ENCODE results near the gene MRPL33. TPM values are rescaled to one million over a fixed set of nuclear protein-coding genes. Genes with fewer than 3 reads are reported as not detected.
A peak's percentile ranks its signal among the peaks of the same experiment; 100 is the strongest.

MRPL33 gene
- total and polyA plus RNA-seq, 4 donors = 31.2 to 130 (median 41.0) TPM

DNA sequence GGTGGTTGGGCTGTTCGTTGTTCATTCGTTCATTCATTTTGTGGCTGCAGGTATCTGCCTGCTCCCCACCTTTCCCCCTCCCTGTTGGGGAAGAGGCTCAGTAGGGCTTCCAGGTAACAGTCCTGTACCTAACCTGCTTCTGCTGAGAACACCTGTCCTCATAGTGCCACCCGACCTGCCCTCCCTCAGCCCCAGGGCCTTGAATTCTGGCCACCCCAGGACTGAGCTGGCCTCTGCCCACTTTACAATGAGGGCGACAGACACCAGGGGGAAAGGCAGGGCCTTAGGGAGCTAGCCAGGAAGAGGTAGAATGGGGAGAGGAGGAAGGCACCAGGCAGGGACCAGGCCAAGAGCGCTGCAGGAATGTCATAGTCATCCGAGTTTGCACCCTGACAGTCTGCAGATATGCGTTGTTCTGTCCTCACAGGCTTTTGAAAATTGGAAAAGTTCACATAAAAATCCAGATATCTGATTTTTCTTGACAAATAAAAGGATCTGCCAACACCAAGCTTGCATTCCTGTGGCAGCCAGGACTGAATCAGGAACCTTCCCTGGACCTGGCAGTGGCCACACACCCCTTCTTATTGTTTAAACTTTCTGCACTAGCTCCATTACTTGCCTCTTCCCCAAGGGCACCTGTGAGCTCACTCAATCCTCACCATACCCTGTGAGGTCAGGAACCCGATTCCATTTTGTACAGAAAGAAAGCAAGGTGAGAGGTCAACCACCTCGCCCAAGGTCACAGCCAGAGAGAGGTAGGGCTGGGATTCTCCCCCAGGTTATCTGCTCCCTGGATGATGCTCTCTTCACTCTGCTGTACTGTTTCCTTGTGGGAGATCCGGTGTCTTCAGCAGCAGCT, 35.3 kb upstream of the MRPL33 start:
- Histone ChIP-seq H3K4me1 (ENCODE audit: control insufficient read depth in 4 of 4, insufficient read depth in 4 of 4, low read length in 3 of 4) (peaks cover 13 to 24% (median 24%) of the 10 kb centered on the region in 4 donors), H3K9me3 (ENCODE audit: control insufficient read depth in 4 of 4, low read length in 3 of 4) (no peaks in the 10 kb centered on the region), H3K4me3 (ENCODE audit: low read depth in 1 of 3, low read length in 3 of 3) (no peak overlapping the region), H3K9ac (ENCODE audit: low read depth in 1 of 2, low read length in 2 of 2) (no peak overlapping the region), H3K27ac (ENCODE audit: low read depth in 1 of 2, low read length in 2 of 2) (peak overlapping the region; percentile 92 to 100), H3K36me3 (ENCODE audit: control insufficient read depth in 4 of 4, insufficient read depth in 3 of 4, low read depth in 1 of 4, low read length in 3 of 4) (no peaks in the 10 kb centered on the region), H3K27me3 (ENCODE audit: control insufficient read depth in 4 of 4, insufficient read depth in 4 of 4, low read length in 3 of 4) (no peaks in the 10 kb centered on the region)
- no peak for DNase-seq (ENCODE audit: low spot score)
- TF ChIP-seq RXRA (IDR thresholded peaks at IDR 0.05) = peak; percentile 71 to 86
- no peak for TF ChIP-seq ATF3 (IDR thresholded peaks at IDR 0.05)
- peak; percentile 42 for TF ChIP-seq NR2F2 (IDR thresholded peaks at IDR 0.05)
- TF ChIP-seq HNF4A (conservative IDR thresholded peaks at IDR 0.05) = peak; percentile 7 to 44
- TF ChIP-seq YY1 (IDR thresholded peaks at IDR 0.05) = peak; percentile 58
- TF ChIP-seq SP1 (IDR thresholded peaks at IDR 0.05) = peak; percentile 54
- TF ChIP-seq RAD21 (IDR thresholded peaks at IDR 0.05) = no peak
- 77% methylated on average over 10 of the region's 10 CpGs for WGBS

- peak; percentile 2 to 45 for TF ChIP-seq HNF4A (conservative IDR thresholded peaks at IDR 0.05)
- peak; percentile 5 for TF ChIP-seq NR2F2 (IDR thresholded peaks at IDR 0.05)
- TF ChIP-seq CTCF (IDR thresholded peaks at IDR 0.05; ENCODE audit: low read depth, low read length, missing input control) = no peak
- TF ChIP-seq RXRA (IDR thresholded peaks at IDR 0.05) = peak in 1 of 2 donors; percentile 38
- TF ChIP-seq FOXA2 (IDR thresholded peaks at IDR 0.05) = no peak
- peak; percentile 21 for TF ChIP-seq SP1 (IDR thresholded peaks at IDR 0.05)
- TF ChIP-seq YY1 (IDR thresholded peaks at IDR 0.05) = peak; percentile 16
- H3K4me3 ChIP-seq (ENCODE audit: low read depth in 1 of 3, low read length in 3 of 3) = no peak overlapping the region
- H3K9ac ChIP-seq (ENCODE audit: low read depth in 1 of 2, low read length in 2 of 2) = no peak overlapping the region
- 69% methylated on average over 6 of the region's 6 CpGs for WGBS
- peaks cover 13 to 24% (median 24%) of the 10 kb centered on the region in 4 donors for H3K4me1 ChIP-seq (ENCODE audit: control insufficient read depth in 4 of 4, insufficient read depth in 4 of 4, low read length in 3 of 4)
- no peaks in the 10 kb centered on the region for H3K9me3 ChIP-seq (ENCODE audit: control insufficient read depth in 4 of 4, low read length in 3 of 4)
- no peaks in the 10 kb centered on the region for H3K27me3 ChIP-seq (ENCODE audit: control insufficient read depth in 4 of 4, insufficient read depth in 4 of 4, low read length in 3 of 4)
- no peak for DNase-seq (ENCODE audit: low spot score)
- H3K36me3 ChIP-seq (ENCODE audit: control insufficient read depth in 4 of 4, insufficient read depth in 3 of 4, low read depth in 1 of 4, low read length in 3 of 4) = no peaks in the 10 kb centered on the region
- peak overlapping the region; percentile 92 to 100 for H3K27ac ChIP-seq (ENCODE audit: low read depth in 1 of 2, low read length in 2 of 2)
Observed at GRCh38 chr2:27736890-27737204, 34.7 kb upstream of the MRPL33 start.

GRCh38 chr2:27737676-27738348, 33.7 kb upstream of the MRPL33 start:
- Histone ChIP-seq H3K4me1 (ENCODE audit: control insufficient read depth in 4 of 4, insufficient read depth in 4 of 4, low read length in 3 of 4) (peaks cover 13 to 24% (median 24%) of the 10 kb centered on the region in 4 donors), H3K9ac (ENCODE audit: low read depth in 1 of 2, low read length in 2 of 2) (peak overlapping the region; percentile 49 to 94), H3K36me3 (ENCODE audit: control insufficient read depth in 4 of 4, insufficient read depth in 3 of 4, low read depth in 1 of 4, low read length in 3 of 4) (no peaks in the 10 kb centered on the region), H3K9me3 (ENCODE audit: control insufficient read depth in 4 of 4, low read length in 3 of 4) (no peaks in the 10 kb centered on the region), H3K27ac (ENCODE audit: low read depth in 1 of 2, low read length in 2 of 2) (peak overlapping the region; percentile 92 to 100), H3K27me3 (ENCODE audit: control insufficient read depth in 4 of 4, insufficient read depth in 4 of 4, low read length in 3 of 4) (no peaks in the 10 kb centered on the region), H3K4me3 (ENCODE audit: low read depth in 1 of 3, low read length in 3 of 3) (peak overlapping the region in 1 of 3 donors; percentile 5)
- DNase-seq (ENCODE audit: low spot score) = no peak
- WGBS = 39% methylated on average over 7 of the region's 7 CpGs
- TF ChIP-seq TAF1 (conservative IDR thresholded peaks at IDR 0.05) (peak; percentile 16), FOXA2 (IDR thresholded peaks at IDR 0.05) (no peak), NR2F2 (IDR thresholded peaks at IDR 0.05) (peak; percentile 91), RXRA (IDR thresholded peaks at IDR 0.05) (peak in 1 of 2 donors; percentile 65), REST (IDR thresholded peaks at IDR 0.05) (no peak), ATF3 (IDR thresholded peaks at IDR 0.05) (peak; percentile 52), RAD21 (IDR thresholded peaks at IDR 0.05) (peak; percentile 30 to 53), JUND (IDR thresholded peaks at IDR 0.05) (peak; percentile 66 to 74), ZBTB33 (IDR thresholded peaks at IDR 0.05) (no peak), YY1 (IDR thresholded peaks at IDR 0.05) (peak; percentile 61)
- TF ChIP-seq, protein P1, sequence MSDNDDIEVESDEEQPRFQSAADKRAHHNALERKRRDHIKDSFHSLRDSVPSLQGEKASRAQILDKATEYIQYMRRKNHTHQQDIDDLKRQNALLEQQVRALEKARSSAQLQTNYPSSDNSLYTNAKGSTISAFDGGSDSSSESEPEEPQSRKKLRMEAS (IDR thresholded peaks at IDR 0.05) = peak; percentile 76
